ENCODE measurements around the gene MED27.

MED27 gene

DNA sequence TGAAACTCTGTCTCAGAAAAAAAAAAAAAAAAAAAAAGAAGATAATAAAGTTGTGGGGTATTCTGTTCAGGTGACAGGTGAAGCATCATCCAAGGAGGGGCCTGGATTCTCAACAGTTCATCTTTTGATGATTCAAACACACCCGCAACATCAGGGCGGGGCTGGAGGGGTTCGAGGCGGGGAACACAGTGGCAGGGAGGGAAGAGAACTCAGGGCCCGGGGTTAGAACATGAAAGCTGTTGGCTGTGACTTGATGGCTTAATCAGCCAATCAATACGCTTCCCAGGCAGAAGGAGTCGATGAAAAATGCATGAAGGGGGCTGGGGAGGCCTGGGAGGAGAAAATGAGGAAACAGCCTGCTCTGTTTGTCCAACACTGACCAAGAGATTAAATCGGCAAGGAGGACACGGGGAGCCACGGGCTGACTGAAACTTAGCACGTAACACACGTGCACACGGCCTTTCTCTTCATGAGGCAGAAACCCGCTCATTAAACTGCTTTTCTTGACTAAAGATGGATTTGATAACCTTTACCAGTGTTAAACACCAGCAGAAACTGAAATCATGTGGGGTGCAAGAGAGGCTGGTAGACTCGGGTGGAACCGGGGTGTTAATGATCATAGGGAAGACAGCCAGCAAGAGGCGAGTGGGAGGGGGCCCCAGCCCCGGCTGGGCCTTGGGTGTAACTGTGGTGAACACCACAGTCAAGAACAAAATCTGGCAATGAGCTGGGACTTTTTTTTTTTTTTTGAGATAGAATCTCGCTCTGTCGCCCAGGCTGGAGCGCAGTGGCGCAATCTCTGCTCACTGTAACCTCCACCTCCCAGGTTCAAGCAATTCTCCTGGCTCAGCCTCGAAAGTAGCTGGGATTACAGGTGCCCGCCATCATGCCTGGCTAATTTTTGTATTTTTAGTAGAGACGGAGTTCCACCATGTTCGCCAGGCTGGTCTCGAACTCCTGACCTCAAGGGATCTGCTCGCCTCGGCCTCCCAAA lies 234.1 kb downstream of the MED27 start:
- DNase-seq, result no peak

DNA sequence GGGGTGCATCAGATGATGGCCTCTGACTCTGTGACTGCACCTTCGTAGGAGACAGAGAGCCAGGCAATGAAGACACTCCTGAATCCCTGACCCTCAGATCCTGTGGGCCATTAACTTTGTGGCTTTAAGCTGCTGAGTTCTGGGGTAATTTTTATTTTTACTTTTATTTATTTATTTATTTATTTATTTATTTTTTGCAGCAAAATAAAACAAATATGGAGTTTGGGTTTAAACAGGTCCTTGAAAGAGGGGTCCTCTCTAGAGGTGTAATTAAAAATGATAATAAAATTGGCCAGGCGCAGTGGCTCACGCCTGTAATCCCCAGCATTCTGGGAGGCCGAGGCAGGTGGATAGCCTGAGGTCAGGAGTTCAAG lies 234.9 kb downstream of the MED27 start:
- DNase-seq, result no peak

DNA sequence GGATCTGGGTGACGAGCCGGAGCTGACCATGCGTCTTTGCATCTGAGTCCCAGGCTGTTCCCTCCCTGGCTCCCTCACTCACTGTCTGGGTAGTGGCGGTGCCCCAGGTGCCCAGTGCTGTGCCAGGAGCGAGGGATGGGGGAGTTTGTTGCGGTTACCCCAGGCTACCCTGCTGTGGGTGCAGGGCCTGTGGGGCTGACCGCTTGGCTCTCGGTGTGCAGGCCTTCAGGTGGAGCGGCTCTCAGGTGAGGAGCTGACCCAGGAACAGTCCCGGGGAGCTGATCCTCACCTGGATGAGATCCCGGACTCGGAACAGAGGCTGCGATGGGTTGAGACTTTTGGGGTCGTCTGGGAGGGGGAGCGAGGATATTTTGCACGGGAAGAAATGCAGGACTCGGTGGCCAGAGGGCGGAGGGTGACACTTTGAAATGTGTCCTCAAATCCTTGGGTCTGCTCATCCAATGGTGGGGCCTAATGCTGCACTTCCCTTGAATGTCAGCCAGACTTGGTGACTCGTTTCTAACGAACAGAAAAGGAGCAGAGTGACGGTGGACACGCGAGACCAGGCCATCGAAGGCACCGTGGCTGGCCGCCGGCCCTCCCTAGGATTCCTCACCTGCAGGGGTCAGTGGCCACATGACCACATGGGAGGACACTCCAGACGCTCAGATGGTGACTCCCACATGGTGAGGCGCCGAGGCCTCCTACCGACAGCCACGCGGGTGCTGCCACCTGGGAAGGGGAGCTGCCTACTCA lies 235.5 kb downstream of the MED27 start:
- no peak for DNase-seq

DNA sequence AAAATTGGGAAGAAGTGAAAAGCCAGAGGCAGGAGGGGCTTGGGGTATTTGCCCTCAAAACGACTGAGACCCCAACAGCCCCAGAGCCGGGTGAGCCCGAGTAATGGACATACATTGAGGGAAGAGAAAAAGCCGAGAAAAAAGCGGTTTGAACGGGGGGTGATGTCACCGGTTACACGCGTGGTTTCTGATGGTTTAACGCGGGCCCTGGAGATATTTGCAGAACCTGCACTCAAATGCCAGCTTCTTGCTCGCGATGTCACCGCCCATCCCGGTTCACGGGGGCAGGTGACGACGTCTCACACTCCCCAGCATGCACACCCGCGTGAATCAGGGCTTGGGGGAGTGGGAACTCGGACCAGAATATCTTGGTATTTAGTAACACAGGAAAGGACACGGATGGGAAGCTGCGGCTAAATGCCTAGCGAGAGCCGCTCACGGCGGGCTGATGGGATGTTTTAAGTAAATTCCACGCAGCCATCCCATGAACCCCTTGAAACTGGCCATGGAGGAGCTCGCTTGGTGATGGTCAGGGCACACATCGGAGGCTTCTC lies 237.8 kb downstream of the MED27 start:
- DNase-seq, result no peak

DNA sequence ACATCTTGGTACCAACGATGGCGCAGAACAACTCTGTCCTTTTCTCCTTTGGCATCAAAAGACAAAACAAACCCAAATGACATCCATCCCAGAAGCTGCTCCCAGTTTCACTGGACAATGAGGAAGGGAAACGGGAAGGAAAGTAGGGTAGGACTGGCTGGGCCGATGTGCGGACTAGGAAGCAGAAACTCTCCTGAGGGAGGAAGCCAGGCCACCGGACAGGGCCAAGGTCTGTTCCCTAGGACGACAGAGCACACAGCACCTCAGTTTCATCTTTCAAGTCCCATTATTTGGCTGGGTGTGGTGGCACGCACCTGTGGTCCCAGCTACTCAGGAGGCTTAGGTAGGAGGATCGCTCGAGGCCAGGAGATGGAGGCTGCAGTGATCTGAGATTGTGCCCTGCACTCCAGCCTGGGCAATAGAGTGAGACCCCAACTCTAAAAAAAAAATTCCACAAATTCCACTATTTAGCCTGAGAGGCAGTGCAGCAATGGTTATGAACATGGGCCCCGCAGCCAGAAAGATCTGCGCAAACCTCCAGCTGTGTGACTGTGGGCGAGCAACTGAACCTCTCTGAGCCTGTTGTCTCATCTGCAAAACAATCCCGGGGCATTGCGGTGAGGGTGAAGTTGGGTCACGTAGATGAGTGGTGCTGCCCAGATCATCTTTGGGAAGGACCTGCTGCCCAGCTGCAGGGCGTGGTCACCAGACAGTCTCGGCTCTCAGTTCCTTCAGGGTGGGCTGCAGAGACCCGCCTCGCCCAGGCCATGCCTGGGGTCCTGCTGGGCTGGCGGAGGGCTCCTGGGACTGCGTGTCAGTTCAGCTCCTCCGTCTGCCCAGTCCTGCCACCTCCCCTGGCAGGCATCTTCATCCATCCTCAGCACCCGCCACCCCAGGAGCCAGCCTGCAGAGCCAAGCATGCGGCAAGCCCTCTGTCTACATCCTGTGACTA lies 238.6 kb downstream of the MED27 start:
- no peak for DNase-seq

DNA sequence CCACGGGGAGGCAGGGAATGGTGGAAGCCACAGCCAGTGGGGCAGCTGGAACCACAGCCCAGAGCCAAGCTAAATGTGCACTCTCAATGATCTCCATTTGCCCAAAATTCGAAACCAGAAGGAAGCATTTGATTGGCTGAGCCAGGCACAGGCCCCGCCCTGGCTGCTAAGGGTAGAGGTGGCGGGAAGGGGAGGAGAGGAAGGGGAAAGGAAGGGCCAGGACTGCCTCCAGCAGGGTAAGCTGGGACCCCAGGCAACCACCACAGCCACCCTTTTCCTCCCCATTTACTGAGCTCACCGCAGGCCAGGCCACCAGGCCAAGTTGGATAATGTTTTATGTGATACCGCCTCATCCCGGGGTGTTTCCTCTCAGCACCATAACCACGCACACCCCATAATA lies 239.4 kb downstream of the MED27 start:
- no peak for DNase-seq

DNA sequence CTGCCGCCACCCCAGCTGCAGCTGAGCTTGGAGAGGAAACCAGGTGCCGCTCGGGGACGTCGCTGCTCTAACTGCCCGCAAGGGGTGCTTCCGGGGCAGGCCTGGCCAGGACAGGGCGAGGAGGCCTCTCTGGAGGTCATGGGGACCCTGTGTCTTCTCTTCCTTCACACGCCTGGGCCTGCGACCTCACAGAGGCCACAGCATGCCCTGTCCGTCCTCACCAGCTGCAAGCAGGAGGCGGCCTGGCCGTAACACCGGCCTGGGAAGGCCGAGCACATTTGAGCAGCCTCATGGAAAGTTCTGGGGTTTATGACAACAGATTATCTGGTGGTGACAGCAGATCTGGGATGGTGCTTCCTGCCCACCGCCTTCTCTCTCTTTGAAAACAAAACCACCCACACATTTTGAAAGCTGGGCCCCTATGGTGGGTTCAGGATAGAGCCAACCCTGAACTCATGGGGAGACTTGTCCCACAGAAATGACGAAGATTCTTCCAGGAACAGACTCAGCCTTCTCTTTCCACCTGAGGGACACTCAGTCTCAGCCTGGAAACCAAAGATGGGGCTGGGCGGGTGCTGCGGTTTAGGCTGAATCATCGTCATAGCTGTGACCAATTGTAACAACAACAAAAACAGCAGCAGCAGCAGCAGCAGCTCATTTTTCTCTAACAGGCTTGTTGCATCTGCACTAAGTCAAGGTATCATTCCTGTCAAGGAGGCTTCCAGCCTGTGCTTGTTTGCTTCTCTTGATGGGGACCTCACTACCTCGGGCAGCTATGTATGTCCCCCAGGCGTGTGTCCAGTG lies 240.2 kb downstream of the MED27 start:
- no peak for DNase-seq

DNA sequence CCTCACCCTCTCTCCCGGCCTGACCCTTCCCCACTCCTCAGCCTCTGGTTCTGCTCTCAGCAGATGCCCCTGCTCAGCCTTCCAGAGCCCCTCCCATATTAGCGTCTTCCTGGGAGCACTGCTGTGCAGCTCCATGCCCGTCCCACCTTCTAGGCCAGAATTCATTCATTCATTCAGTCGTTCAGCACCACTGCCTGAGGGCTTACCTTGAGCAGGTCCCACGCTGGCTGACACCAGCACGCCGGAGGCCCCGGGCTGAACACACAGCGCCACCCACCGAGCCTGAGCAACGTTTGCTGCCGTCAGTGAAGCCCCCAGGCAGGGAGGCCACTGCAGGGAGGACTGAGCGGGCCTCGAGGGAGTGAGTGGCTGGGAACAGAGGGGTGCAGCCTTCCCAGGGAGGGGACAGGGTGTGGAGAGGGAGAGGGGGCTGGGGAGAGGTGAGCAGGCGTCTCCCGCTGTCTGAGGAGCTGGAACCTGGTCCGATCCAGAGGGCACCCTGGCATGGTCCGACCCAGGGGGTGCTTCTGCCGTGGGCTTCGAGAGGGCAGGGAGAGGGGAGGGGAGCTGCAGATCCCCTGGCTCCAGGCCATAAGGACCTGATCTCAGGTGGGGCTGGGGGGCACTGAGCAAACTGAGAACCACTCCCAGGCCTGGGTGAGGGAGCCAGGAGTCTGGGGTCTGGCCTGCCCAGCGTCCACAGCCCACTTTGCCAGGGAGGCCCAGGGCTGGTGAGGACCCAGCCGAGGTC lies 241.0 kb downstream of the MED27 start:
- DNase-seq, result no peak

DNA sequence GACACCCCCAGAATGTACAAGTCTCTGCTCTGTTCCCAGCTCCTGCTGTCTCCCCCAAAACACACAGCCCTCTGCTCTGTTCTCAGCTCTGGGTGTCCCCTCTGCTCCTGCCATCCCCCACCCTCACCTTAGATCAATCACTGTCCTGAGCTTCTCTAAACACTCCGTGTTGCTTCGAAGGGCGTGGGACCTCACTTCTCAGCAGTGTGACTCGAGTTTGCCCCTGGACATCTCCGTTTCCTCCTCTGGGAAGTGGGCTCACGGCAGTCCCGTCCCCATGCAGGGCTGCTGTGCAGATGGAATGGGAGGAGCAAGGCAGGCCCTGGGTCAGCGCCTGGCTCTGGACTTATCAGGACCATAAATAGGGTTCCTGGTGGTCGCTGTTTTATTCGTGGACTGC lies 241.8 kb downstream of the MED27 start:
- no peak for DNase-seq

DNA sequence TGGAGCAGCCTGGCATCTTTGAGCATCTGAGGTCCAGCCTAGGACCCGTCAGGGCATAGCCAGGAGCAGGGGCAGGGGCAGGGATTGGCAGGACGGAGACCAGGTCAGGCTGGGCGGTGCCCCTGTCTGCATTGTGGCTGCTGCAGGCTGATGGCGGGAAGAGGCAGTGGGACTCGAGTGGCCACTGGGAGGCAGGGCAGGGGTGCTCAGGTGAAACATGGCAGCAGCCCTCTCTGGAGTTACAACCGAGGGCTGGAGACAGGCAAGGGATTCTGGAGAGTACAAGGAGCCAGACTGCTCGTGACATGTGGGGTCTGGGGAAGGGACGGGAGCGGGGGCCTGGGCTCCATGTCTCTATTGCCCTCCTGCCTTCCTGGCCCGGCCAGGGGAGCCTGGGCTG lies 242.4 kb downstream of the MED27 start:
- no peak for DNase-seq

DNA sequence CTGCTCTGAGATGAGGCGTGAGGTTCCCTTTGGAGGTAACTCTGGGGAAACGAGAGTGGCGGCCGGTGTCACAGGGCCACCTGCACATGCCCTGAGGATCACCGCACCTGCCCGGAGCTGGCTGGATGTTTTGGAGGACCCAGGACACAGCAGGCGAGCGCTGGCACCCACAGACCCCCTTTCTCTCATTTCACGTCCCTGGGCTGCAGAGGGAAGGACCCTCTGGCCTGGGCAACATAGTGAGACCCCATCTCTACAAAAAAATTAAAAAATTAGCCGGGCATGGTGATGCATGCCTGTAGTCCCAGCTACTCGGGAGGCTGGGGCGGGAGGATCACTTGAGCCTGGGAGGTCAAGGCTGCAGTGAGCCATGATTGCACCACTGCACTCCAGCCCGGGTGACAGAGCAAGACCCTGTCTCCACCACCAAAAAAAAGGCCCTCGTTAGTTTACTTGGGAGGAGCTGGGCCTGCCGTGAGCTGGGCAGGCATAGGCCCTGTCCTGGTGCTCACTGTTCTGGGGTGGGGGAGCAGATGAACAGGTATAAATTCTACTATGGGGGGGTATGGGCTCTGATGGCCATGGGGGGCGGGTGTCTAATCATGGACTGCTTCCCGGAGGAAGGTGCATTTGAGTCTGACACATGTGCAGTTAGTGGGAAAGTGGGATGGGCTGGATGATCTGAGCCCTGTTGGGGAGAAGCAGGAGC lies 242.9 kb downstream of the MED27 start:
- no peak for DNase-seq

DNA sequence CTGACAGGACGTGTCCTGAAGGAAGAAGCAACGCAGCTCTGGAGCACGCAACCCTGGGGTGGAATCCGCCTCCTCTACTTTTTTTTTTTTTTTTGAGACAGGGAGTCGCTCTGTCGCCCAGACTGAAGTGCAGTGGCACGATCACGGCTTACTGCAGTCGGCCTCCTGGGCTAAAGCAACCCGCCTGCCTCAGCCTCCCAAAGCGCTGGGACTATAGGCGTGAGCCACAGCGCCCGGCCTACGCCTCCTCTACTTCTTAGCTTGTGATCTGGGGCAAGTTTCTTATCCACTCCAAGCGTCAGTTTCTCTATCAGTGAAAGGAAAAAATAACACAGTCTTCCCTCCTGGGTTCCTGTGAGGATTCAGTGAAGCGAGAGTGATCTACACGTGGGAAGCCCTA lies 243.6 kb downstream of the MED27 start:
- no peak for DNase-seq

DNA sequence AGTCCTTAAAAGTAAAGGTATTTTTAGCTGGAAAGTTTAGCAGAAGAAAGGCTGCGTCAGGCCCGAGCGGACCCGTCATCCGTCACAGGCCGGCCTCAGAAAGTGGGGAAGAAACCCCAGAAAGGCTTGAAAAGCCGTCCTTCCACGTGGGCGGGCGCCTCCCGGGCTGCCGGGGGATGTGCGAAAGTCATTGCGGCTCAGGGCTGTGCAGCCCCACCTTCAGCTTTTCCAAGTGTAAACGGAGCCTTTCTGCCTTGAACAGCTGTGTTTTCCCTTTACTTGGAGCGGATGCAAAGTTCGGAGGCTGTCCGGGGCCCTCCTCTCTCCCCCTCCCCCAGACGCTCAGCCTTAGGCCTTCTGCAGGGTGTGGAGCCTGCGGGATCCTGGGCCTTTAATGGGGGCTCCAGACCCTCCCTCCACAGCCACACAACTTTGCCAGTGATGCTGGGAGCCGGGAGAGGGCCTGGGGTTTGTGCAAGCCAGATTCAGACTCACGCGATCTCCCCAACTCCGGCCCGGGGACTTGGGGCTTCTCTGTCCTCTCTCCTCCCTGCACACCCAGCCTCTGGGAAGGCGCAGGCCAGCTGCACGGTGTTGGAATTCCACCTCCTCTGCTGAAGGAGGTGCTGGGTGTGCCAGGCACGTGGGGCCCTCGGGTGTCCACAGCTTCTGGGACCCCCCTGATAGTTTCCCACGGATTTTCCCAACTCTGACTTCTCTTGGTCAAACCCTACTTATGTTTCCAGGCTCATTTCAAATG lies 244.3 kb downstream of the MED27 start:
- no peak for DNase-seq

DNA sequence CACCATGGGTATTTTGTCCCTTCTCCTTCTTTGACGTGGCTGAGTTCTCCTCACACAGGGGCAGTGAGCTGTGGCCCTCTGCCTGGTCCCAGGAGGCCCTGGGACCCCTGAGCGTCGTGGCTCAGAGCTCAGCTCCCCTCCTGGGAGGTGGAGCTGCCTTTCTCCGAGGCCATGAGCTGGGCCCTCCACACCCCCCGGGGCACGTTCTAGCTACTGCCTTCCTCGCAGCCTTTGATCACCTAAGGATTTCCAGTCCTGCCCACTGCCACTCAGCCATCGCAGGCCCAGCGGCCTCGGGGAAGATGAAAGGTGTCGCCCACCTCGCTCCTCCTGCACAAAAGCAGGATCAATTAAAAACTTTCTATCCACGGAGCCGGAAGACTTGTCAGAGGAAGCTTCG lies 244.9 kb downstream of the MED27 start:
- no peak for DNase-seq

DNA sequence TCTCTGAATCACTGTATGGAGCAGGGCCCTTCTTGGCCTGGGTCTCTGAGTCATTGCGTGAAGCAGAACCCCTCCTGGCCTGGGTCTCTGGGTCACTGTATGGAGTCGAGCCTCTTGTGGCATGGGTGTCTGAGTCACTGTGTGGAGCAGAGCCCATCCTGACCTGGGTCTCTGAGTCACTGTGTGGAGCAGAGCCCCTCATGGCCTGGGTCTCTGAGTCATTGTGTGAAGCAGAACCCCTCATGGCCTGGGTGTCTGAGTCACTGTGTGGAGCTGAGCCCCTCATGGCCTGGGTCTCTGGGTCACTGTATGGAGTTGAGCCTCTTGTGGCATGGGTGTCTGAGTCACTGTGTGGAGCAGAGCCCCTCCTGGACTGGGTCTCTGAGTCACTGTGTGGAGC lies 245.8 kb downstream of the MED27 start:
- no peak for DNase-seq

DNA sequence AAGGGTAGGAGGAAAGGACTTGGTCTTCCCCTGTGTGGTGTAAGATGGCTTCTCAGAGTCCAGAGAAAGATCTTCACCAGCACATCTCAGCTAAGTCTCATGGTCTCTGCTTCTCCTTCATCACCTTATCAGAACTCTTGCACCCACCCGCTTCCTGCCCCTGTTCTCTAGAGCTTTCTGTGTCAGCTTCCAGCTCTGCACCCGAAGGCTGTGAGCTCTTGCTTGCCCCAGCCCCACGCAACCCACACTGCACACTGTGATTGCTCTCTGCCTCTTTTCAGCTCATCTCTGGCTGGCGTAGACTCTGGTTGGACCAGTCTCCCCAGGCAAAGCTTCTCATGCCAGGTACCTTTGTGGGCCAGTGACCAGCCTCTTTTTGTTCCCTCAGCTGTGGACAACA lies 246.6 kb downstream of the MED27 start:
- DNase-seq, result no peak

DNA sequence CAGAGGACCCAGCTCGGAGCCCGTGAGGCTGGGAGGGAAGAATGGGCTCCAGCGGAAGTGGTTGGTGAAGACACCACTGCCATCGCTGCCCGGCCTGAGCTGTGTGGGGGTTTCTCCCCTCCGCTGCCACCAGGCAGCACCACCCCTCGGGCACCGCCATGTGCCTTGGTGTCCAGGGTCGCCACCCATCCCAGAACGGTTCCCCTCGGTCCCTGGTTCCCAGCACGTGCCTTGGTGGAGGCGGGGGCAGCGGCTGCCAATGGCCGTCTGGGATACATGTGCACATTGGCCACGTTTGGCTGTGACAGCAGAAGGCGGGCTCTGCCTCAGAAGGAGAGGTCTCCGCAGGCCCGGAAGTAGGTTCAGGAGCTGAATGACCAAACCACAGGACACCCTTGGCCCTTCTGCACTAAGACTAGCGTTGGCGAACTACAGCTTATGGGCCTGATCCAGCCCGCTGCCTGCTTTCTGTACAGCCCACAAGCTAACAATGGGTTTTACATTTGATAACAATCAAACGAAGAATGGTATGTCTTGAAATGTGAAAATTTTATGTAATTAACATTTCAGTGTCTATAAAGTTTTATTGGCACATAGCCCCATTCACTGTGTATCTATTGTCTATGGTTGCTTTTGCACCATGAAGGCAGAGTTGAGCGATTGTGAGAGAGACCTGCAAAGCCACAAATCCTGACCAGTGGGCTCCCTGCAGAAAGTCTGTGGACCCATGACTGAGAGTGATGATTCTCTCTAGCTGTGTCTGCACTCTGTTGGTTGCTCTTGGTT lies 248.1 kb downstream of the MED27 start:
- no peak for DNase-seq

DNA sequence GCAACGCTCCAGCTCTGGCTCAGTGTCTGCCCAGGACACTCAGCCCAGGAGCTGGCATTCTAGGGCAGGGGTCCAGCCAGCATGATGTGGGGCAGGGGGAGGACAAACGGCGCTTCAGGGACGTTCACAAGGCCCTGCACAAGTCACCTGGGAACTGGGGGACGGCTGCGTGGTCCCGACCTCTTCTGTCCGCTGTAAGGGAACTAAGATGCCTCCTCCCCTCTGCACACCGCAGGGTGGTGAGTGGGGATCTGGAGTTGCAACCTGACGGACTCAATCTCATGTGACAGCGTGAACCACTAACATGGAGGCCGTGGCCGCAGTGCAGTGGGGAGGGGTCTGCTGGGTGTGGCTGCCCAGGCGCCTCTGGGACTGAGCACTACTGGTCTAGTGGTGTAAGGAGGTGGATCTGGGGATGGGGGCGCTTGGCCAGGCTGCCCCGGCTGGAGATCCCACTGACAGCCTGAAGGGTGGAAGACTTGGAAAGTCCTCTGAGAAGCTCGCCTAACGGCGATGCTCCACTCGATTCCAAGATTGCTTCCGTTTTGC lies 251.8 kb downstream of the MED27 start:
- DNase-seq, result no peak
